Fibroblast of the conjunctiva (primary cell): ENCODE measurements around the gene SYNJ2.

Experiments
- DNase-seq: peaks from one replicate; pipeline ENCODE4 v3.0.0-alpha.2; 2010; ENCODE audit warnings: low read depth

The SYNJ2 gene

DNA sequence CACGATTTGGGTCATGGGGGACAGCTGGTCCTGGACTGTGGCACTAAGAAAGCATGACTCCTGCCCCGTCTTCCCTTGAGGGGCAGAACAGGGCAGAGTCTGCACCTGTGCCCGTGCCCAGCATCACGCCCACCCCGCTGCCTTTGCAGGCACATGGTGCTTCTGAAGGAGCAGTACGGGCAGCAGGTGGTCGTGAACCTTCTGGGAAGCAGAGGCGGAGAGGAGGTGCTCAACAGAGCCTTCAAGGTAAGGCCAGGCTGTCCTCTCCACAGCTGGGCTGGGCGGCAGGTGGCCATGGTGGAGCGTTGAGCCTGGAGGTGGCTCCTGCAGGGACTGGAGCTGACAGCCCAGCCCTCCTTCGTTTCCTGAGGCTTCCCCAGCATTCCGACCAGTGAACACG lies 77.4 kb downstream of the SYNJ2 start:
- no peak for DNase-seq

DNA sequence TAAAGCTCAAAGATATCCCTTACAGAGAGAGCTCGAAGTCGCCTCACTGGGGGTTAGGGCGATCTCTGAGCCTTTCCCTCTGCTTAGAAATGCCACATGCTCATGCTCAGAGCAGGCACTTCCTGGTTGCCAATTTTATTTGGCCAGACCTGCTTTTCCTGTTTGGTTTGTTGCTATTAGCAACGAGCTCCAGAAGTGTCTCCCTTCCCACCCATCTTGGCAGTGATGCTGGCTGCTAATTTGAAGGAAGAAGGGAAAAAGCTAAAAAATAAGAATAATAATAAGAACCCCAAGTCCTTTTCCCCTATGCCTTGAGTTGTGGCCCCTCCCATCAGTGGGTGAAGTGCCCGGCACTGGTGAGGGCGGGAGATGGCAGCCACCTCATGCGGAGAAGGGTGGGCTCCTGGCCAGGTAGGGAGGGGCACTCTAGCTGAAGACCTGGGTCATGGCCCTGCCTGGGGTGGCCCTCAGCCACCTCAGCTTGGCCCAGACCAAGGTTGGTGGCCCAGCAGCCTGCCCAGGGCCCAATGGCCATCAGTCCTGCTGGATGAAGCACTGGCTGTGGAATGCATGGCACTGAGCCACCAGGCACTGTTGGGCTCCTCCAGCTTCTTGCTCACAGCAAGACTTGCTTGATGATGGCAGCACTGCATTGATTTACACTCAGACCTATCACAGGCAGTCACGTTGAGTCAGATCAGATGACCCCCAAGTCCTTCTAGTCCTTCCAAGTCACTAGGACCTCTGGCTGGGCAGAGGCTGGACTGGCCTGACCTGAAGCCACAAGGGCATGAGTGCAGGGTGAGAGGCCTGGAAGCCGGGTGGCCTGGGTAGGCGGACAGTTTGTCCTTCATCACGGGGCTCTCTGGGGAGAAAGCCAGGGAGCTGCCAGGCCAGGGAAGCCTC lies 79.0 kb downstream of the SYNJ2 start:
- DNase-seq, result peak; percentile 91

DNA sequence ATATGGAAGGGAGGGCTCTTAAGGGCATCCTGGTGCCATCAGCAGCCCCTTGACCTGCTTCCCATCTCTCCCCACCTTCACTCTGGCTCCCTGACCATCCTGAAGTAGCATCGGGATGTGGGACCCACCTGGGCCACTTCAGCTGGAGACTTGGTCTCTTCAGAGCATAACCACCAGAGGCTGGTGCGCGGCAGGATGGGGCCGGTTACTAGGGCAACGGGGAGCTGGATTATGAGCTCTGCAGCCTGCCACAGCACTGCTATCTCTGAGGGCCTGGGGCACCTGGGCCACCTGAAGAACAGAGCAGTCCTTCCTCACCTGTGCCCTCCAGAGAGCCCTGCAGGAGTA lies 79.7 kb downstream of the SYNJ2 start:
- no peak for DNase-seq

DNA sequence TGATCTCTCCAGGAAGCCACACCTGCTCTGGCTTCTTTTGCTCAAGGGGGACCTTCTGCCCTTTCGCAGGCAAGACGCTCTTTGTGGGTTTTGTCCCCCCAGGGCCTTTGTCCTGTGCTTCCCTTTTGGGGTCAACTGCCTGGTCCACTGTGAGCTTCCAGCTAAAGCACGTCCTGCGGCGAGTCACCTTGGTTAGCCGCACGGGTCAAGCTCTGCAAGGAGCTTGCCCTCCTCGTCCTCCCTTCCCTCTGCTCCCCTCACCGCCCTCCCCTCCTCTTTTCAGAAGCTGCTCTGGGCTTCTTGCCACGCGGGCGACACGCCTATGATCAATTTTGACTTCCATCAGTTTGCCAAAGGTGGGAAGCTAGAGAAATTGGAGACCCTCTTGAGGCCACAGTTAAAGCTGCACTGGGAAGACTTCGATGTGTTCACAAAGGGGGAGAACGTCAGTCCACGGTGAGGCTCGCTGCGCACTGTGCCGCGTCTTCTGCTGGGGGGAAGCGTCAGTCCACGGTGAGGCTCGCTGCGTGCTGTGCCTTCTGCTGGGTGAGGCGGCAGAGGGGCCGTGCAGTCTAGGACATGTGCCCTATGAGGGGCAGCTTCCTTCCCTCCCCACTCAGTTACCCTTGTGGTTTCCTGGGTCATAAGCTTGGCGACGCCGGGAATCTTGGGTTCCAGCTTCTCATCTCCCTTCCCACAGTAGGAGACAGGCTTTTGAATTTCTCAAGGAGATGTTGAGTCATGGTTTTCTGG lies 80.2 kb downstream of the SYNJ2 start:
- no peak for DNase-seq

DNA sequence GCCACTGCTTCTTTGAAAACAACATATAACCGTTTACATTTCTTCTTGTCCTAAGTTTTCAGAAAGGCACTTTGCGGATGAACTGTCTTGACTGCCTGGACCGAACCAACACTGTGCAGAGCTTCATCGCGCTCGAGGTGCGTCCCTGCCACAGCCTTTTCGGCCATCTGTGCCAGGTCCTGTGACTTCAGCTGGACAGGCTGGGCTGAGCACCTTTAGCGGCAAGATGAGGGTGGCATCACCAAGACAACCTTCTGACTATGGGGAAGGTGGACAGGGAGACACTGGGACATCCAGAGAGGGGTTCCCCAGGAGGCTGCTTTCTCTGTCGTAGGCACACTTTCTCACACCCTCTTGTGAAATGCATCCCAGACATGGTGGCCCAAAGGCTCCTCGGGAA lies 82.1 kb downstream of the SYNJ2 start:
- no peak for DNase-seq

DNA sequence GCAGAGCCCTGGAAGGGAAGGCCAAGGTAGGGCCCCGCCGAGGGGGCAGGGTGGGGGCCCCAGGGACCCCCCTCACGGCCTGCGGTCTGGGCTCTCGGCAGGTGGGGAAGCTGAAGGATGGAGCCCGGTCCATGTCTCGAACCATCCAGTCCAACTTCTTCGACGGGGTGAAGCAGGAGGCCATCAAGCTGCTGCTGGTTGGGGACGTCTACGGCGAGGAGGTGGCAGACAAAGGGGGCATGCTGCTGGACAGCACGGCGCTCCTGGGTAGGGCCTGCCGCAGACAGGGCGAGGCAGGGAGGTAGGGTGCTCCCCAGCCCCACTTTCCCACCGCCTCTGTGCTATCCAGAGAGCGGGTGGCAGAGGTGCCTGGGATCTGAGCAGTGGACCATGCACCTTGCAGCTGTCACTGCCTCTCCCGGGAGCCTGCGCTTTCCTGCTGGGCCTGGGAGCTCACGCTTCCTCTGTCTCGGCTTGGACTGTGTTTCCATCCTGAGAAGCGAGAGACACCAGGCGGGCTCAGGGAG lies 83.1 kb downstream of the SYNJ2 start:
- DNase-seq, result no peak

DNA sequence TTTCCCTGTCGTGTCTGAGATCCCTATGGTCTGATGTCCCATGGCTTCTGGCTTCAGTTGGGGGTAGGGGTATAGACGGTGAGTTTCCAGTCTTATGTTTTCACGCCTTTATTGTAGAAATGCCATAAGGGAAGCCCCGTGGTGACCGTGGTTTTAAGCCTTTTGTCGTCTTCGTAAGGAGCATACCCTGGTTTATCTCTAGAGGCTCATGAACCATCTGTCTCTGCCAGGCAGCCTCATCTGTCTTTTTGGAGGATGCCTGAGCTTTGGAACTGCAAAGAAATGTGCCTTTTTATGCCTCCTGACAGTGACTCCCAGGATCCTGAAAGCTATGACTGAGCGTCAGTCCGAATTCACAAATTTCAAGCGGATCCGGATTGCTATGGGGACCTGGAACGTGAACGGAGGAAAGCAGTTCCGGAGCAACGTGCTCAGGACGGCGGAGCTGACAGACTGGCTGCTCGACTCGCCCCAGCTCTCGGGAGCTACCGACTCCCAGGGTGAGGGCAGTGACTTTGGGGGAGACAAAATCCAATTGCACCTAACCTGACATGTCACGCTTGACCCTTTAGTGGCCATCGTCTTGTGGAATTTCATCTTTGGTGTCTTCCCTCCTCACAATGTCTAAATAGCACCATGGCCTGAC lies 84.6 kb downstream of the SYNJ2 start:
- DNase-seq, result no peak

DNA sequence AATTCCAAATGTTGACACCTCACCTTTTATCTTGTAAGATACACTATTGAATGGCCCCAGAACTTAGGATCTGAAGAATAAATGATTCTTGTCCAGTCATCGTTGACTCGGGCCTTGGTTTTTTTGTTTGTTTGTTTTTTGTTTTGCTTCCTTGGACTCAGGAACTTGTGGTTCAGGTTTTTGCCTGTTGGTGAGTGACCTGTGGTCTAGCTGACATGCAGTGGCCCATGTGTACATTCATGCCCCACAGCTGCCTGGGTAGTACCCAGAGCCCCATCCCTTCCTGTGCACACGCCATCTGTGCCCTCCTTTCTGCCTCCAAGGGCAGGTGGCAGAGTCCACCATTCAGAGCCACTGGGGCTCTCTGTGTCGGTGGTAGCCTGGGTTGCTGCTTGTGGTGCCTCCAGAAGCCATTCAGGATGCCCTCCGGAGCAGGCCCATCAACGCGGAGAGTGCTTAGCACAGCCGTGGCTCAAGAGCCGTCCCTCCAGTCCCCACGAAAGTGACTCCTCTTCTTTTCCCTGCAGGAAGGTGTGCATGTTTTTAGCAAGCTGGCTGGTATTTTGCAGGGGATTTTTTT lies 85.9 kb downstream of the SYNJ2 start:
- no peak for DNase-seq

DNA sequence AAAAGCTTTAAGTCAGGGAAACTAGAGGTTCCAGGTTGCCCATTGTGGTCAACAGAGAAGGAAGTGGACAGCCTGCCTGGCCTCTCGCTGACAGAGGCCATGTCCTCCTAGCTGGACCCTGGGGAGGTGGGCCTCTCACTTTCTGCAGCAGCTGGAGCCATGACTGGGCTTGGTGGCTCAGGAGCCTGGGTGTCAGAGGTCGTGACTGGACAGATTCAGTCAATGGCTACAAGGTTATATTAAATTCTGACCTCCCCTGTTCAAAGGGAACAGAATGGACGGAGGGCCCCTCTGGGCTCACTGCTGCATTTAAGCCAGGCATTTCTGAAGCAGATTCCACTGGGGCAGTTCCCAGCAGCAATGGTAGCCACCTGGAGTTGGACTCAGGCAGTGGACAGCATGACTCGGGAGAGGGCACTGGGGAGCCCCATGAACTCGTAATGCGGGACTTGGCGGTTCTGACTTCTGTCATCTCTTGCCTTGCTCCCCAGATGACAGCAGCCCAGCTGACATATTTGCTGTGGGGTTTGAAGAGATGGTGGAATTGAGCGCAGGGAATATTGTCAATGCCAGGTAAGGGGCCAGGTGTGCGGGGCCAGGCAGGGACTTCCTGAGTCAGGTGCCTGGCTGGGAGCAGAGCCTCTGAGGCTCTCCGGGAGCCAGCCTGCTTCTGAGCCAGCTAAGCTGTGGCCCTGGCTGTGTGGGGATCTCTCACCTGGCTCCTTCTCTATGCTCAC lies 86.7 kb downstream of the SYNJ2 start:
- DNase-seq, result no peak

DNA sequence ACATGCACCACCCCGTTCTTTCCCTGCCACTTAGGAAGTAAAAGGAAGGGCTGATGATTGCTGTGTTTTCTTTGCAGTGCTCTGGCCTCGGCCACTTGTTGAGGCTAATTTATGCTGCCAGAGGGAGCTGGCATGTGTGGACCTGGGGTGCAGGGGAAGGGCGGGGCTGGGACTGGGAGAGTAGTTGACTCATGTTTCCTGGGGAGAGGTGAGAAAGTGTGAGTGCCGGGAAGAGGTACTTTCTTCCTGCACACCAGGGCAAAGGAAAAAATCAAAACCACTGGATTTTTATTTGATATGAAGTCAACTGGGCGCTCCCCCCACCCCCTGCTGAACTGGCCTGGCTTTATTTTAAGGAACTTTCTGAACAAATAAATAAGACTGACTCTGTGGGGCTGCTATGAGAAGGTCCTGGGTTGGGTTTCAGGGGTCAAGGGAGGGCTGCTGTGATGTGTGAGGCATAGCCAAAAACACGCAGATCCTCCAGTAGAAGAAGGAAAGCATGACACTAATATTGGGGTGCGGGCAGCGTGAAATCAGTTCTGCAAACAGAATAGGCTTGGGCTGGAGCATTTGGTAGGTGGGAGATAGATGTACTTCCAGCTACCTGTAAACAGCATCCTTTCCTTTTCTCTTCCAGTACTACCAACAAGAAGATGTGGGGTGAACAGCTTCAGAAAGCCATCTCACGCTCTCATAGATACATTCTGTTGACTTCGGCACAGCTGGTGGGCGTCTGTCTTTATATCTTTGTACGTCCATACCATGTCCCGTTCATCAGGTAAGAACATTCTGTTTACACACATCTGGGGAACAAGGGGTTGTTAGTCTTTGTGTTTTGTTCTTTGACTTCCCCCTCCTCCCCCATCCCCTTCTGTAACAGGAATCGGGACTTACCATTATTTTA lies 87.5 kb downstream of the SYNJ2 start:
- DNase-seq, result no peak

DNA sequence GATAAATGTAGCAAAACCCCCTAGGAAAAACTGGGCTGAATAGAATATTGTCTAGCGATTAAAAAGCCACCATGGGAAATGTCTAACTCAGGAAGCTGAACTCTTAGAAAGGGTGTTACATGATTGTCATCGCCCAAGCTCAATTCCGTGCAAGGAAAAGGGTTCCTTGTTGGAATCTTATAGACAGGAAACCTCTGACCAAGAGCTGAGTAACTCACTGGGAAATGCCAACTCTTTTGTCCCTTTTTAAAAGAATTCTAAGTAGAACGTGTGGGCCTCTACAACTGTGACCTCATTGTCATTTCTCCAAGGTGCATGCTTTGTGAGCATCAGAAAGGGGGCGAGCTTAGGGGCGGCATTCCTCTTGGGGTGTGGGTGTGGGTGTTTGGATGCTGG lies 88.1 kb downstream of the SYNJ2 start:
- DNase-seq, result no peak

DNA sequence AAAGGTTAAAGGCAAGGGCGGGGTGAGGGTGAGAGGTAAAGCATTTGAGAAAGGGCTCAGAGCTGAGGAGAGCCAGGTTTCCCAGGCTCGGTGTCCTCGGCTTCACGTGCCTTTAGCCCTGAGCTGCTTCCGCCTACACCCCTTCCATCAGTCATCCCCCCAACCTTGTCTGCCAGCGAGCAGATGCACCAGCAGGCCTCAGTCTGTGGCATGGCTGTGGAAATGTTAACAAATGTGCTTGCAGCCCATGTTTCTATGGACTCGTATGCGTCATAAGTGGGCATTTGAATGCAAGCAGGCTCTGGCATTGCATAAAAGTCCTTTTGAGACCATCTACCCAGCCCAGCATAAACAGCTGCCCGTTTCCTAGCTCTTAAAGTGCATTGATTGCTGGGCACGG lies 88.8 kb downstream of the SYNJ2 start:
- DNase-seq, result no peak

DNA sequence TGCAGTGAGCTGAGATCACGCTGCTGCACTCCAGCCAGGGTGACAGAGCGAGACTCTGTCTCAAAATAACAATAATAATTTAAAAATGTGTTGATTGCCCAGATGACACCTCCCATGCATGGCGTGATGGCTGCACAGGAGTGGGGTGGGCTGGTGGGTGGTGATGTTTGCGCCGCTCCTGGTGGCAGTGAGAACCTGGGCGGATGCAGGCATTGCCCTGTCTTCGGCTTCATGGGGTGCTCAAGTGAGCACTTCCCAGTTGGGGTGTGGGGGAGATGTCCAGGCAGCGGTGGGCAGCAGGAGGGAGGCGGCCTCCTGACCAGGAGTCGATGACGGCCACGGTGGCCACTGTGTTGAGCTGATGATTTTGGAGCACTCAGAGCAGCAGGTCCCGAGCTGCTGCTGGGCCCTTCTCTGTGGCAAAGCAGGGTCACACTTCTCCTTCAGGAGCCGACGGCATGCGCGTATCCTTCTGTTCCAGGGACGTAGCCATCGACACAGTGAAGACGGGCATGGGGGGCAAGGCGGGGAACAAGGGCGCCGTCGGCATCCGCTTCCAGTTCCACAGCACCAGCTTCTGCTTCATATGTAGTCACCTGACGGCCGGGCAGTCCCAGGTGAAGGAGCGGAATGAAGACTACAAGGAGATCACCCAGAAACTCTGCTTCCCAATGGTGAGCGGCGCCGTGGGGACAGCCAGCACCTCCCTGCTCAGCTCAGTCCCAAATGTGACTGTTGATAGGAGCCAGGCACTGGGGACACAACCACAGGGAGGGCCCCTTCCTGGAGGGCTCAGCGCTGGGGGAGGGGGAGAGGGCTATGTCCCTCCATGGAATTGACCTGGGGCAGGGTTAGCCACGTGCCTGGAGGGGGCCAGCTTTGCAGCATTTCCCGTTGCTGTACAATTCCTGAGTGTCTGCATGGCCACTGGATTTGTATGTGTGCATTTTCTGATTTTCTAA lies 89.7 kb downstream of the SYNJ2 start:
- no peak for DNase-seq

DNA sequence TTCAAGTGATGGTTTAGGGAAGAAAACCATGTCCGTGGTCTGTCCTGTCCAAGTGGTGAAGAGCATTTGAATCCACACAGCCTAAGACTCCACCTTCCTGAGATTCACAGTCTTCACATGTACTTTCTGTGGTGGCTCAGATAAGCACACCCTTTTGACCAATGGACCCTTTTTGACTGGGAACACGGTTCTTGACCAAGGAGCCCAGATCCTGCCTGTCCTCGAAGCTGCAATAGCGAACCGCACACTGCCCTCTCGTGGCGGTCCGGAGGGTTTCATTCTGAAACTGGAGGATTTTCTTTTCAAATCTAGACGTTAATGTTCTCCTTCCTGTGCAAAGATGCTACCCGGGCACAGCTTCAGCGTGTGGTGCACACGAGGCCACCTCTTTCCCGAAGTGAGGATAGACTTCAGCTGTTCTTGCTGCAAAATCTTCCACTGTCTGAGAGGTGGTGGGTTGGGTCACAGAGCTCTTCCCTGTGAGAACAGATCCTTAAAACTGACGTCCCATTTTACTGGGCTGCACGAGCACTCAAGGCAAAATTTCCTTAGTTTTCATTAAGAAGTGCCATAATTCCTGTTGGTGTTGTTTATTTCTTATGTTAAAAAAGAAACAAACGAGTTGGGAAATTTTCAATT lies 90.5 kb downstream of the SYNJ2 start:
- peak; percentile 58 for DNase-seq

DNA sequence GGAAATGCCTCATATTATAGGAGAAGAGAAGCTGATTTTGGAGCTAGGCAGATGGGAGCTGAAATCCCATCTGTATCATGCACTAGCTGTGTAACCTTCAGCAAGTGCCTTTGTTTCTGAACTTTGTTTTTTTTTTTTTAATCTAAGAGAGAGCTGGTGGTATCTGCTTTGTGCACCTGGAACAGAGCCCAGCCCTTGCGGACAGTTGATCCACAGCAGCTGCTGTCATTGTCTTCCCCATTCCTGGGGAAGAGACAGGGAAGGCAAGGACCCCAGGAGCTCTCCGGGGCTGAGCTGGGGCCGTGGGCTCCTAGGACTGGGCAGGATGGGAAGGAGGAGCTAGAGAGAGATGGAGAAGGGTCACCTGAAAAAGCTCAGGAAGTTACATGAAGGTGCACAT lies 92.1 kb downstream of the SYNJ2 start:
- DNase-seq, result no peak

DNA sequence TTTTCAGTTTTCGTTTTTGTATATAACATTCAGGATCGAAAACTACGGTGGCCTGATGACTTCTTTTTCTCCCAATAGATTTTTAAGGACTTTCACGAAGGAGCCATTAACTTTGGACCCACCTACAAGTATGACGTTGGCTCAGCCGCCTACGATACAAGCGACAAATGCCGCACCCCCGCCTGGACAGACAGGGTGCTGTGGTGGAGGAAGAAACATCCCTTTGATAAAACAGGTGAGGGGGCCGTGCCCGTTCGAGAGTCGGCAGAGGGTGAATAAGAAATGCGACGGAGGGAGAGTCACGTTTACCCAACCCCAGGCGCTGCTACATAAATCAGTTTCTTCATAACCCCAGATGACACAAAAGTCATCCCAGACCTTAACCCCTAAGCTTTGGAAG lies 94.9 kb downstream of the SYNJ2 start:
- DNase-seq, result no peak

DNA sequence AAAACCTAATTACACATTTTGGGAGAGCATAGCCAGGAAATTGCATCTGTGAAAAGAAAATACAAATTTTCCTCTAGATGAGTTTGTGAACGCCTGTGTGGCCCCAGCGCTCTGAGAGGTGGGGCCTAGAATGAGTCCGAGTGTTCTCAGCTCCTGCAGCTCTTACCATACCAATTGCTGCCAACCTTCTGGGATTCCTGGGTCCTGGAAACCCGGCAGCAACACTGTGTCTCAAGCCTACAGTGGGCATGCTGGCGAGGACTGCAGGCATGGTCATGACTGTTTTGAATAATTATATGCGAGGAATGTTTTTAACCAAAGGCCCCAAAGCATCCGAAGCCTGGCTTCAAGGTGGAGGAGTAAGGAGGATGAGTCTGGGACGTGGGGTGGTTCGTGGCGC lies 96.0 kb downstream of the SYNJ2 start:
- DNase-seq, result no peak

DNA sequence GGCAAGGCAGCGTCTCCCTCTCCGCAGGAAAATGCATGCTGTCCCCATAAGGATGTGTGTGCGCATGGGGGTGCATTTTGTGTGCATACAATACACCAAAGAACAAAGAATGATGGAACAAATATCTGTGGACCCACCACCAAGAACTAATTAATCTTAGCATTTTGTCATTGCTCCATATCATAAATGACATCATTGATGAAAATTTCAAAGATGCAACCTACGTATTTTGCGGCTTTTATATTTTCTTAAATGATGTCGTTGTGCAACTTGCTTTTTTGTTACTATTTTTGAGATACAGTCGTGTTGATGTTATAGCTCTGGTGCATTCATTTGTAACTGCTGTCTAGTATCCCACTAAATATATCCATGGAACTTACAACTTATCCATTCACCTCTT lies 96.7 kb downstream of the SYNJ2 start:
- DNase-seq, result no peak
